HepG2 (cell line): ENCODE results near the gene SERPINB6. TPM values are rescaled to one million over a fixed set of nuclear protein-coding genes. Genes with fewer than 3 reads are reported as not detected.

ENCODE experiments used
- BHLHE40 ChIP-seq: IDR thresholded peaks from 2 replicates; pipeline ENCODE4 v1.6.1; 2011; ENCODE audit warnings: low read length, improper control_type of control experiment
- CSRNP2 ChIP-seq: sonication (generic); formaldehyde crosslinking; conservative IDR thresholded peaks from 2 replicates; pipeline ENCODE4 v1.8.0; 2022; ENCODE audit warnings: low read depth, missing genetic modification reagents
- DMTF1 ChIP-seq: sonication (generic); formaldehyde crosslinking; IDR thresholded peaks from 2 replicates; pipeline ENCODE4 v1.4.0; 2020; ENCODE audit warnings: mild to moderate bottlenecking, missing genetic modification reagents
- KLF12 ChIP-seq: sonication (generic); formaldehyde crosslinking; IDR thresholded peaks from 2 replicates; pipeline ENCODE4 v1.4.0; 2020; ENCODE audit warnings: missing genetic modification reagents, borderline replicate concordance
- KLF9 ChIP-seq: IDR thresholded peaks from 2 replicates; pipeline ENCODE4 v1.6.1; 2016; ENCODE audit warnings: low read depth
- MEIS1 ChIP-seq: sonication (generic); formaldehyde crosslinking; IDR thresholded peaks from 2 replicates; pipeline ENCODE4 v1.9.0; 2021; ENCODE audit warnings: mild to moderate bottlenecking, missing genetic modification reagents, moderate library complexity, borderline replicate concordance
- MTA3 ChIP-seq: sonication (generic); formaldehyde crosslinking; IDR thresholded peaks from 2 replicates; pipeline ENCODE4 v1.4.0; 2020; ENCODE audit warnings: missing genetic modification reagents
- NFYB ChIP-seq: sonication (generic); formaldehyde crosslinking; IDR thresholded peaks from 2 replicates; pipeline ENCODE4 v1.4.0; 2020; ENCODE audit warnings: missing genetic modification reagents
- PRPF4 ChIP-seq: fragments of 200-400 bp; formaldehyde crosslinking; IDR thresholded peaks from 2 replicates; pipeline ENCODE4 v1.6.1; 2016; ENCODE audit warnings: low read length, low read depth; ENCODE audit not compliant: poor library complexity, severe bottlenecking
- RERE ChIP-seq: IDR thresholded peaks from 2 replicates; pipeline ENCODE4 v1.6.1; 2016; ENCODE audit warnings: low read depth, missing genetic modification reagents, missing compliant biosample characterization
- RNF2 ChIP-seq: fragments of 450-650 bp; conservative IDR thresholded peaks from 2 replicates; pipeline ENCODE4 v1.6.1; 2016; ENCODE audit warnings: low read depth
- ZBTB21 ChIP-seq: sonication (generic); formaldehyde crosslinking; IDR thresholded peaks from 2 replicates; pipeline ENCODE4 v1.4.0; 2020; ENCODE audit warnings: missing genetic modification reagents
- ZNF354B ChIP-seq: sonication (generic); formaldehyde crosslinking; IDR thresholded peaks from 2 replicates; pipeline ENCODE4 v1.8.0; 2022; ENCODE audit warnings: mild to moderate bottlenecking, missing genetic modification reagents
- ZNF512 ChIP-seq: sonication (generic); formaldehyde crosslinking; IDR thresholded peaks from 2 replicates; pipeline ENCODE4 v1.4.0; 2020; ENCODE audit warnings: mild to moderate bottlenecking, missing genetic modification reagents
- ZNF7 ChIP-seq: IDR thresholded peaks from 2 replicates; pipeline ENCODE4 v1.6.1; 2016; ENCODE audit warnings: missing biosample characterization, missing genetic modification reagents
- ZNF75D ChIP-seq: sonication (generic); formaldehyde crosslinking; IDR thresholded peaks from 2 replicates; pipeline ENCODE4 v1.8.1; 2023; ENCODE audit warnings: missing genetic modification reagents, mild to moderate bottlenecking, borderline replicate concordance
- ZNF772 ChIP-seq: sonication (generic); formaldehyde crosslinking; IDR thresholded peaks from 2 replicates; pipeline ENCODE4 v1.5.0; 2020; ENCODE audit warnings: mild to moderate bottlenecking, missing genetic modification reagents
- ZNF777 ChIP-seq: sonication (generic); formaldehyde crosslinking; IDR thresholded peaks from 2 replicates; pipeline ENCODE4 v1.4.0; 2020; ENCODE audit warnings: missing genetic modification reagents
- polyA plus RNA-seq, 8 experiments: library from polyadenylated mRNA; depleted of rRNA in 3 of 8; stranded (reverse) in 7 of 8; unstranded in 1 of 8; fragments of >200 nt; fragmentation: Illumina TruSeq in 4 of 8; extraction: Trizol in 4 of 8; gene quantifications; 2 replicates each; pipeline versions ENCODE4 v1.2.1 to v1.2.3, GENCODE V29; 2011 to 2016; ENCODE audit warnings: low read depth in 4 of 8, missing spikeins in 1 of 8, mixed read lengths in 1 of 8; ENCODE audit not compliant: insufficient read depth in 1 of 8
- total RNA-seq, 5 experiments: library from RNA; depleted of rRNA; stranded (reverse); fragments of >200 nt; fragmentation: Illumina TruSeq; extraction: Trizol; gene quantifications; 2 replicates each; pipeline ENCODE4 v1.2.3, GENCODE V29; 2016; ENCODE audit warnings: low read depth in 1 of 5

SERPINB6 gene
- total and polyA plus RNA-seq, 2 of the 13 experiments (the other 11 are each of a cell fraction or from before 2014, with no cell fraction given) = 38.2 to 61.3 TPM

GRCh38 chr6:2999618-3000557 is 28.5 kb upstream of the SERPINB6 start, which contains the start of gene NQO2 (continued):
- TF ChIP-seq CSRNP2 (CRISPR knock-in tag) (no peak), ZNF777 (CRISPR knock-in tag) (no peak), KLF9 (no peak), ZNF7 (CRISPR knock-in tag) (no peak), KLF12 (CRISPR knock-in tag) (peak; percentile 11; the same call in 1 of the 2 replicates), ZBTB21 (CRISPR knock-in tag) (0 out of 2 replicates have a peak, but pooled peaks have one; percentile 33), ZNF75D (no peak), DMTF1 (CRISPR knock-in tag) (no peak), ZNF354B (CRISPR knock-in tag) (0 out of 2 replicates have a peak, but pooled peaks have one; percentile 14), ZNF772 (peak; percentile 76; the same call in 1 of the 2 replicates), NFYB (CRISPR knock-in tag) (peak; percentile 48; the same call in 1 of the 2 replicates), MTA3 (CRISPR knock-in tag) (no peak), MEIS1 (CRISPR knock-in tag) (0 out of 2 replicates have a peak, but pooled peaks have one; percentile 33), PRPF4 (no peak), RNF2 (peak; percentile 57), RERE (no peak), BHLHE40 (no peak), ZNF512 (CRISPR knock-in tag) (no peak)
